HepG2 (cell line): ENCODE data around the gene GREM1. TPM values are rescaled to one million over a fixed set of nuclear protein-coding genes. Genes with fewer than 3 reads are reported as not detected.
A peak's percentile ranks its signal among the peaks of the same experiment; 100 is the strongest.

ENCODE experiments used
- AFF4 ChIP-seq: sonication (generic); formaldehyde crosslinking; IDR thresholded peaks from 2 replicates; pipeline ENCODE4 v1.4.0; 2020; ENCODE audit warnings: missing genetic modification reagents
- CREB1 ChIP-seq, 2 experiments: fragments of 450-650 bp in 1 of 2; IDR thresholded peaks; 2 replicates each; pipeline ENCODE4 v1.6.1; 2016 to 2017; ENCODE audit warnings: control low read depth in 1 of 2, mild to moderate bottlenecking in 1 of 2, missing compliant biosample characterization in 1 of 2, missing genetic modification characterization in 1 of 2
- FOXA1 ChIP-seq, 2 experiments: fragments of 450-650 bp in 1 of 2; sonication (generic) in 1 of 2; formaldehyde crosslinking in 1 of 2; IDR thresholded peaks; 2 replicates each; pipeline versions ENCODE4 v1.4.0 to v1.6.1; 2016 to 2020; ENCODE audit warnings: missing genetic modification reagents in 1 of 2
- HMG20A ChIP-seq: IDR thresholded peaks from 2 replicates; pipeline ENCODE4 v1.6.1; 2016; ENCODE audit warnings: borderline replicate concordance
- ISL2 ChIP-seq: sonication (generic); formaldehyde crosslinking; IDR thresholded peaks from 2 replicates; pipeline ENCODE4 v1.5.0; 2020; ENCODE audit warnings: missing genetic modification reagents
- NONO ChIP-seq, 2 experiments: fragments of 450-650 bp in 1 of 2; sonication (generic) in 1 of 2; formaldehyde crosslinking in 1 of 2; IDR thresholded peaks in 1 of 2; conservative IDR thresholded peaks in 1 of 2; 2 replicates each; pipeline versions ENCODE4 v1.6.1 to v1.8.0; 2017 to 2022; ENCODE audit warnings: mild to moderate bottlenecking in 1 of 2, missing genetic modification reagents in 1 of 2, moderate library complexity in 1 of 2
- PAF1 ChIP-seq: IDR thresholded peaks from 2 replicates; pipeline ENCODE4 v1.6.1; 2016; ENCODE audit warnings: missing genetic modification reagents, missing compliant biosample characterization
- PRPF4 ChIP-seq: fragments of 200-400 bp; formaldehyde crosslinking; IDR thresholded peaks from 2 replicates; pipeline ENCODE4 v1.6.1; 2016; ENCODE audit warnings: low read length, low read depth; ENCODE audit not compliant: poor library complexity, severe bottlenecking
- THAP8 ChIP-seq: sonication (generic); formaldehyde crosslinking; IDR thresholded peaks from 2 replicates; pipeline ENCODE4 v1.5.1; 2020; ENCODE audit warnings: missing genetic modification reagents, mild to moderate bottlenecking, borderline replicate concordance
- TIGD3 ChIP-seq: sonication (generic); formaldehyde crosslinking; IDR thresholded peaks from 2 replicates; pipeline ENCODE4 v1.5.1; 2020; ENCODE audit warnings: mild to moderate bottlenecking, missing genetic modification reagents, borderline replicate concordance
- polyA plus RNA-seq, 8 experiments: library from polyadenylated mRNA; depleted of rRNA in 3 of 8; stranded (reverse) in 7 of 8; unstranded in 1 of 8; fragments of >200 nt; fragmentation: Illumina TruSeq in 4 of 8; extraction: Trizol in 4 of 8; gene quantifications; 2 replicates each; pipeline versions ENCODE4 v1.2.1 to v1.2.3, GENCODE V29; 2011 to 2016; ENCODE audit warnings: low read depth in 4 of 8, missing spikeins in 1 of 8, mixed read lengths in 1 of 8; ENCODE audit not compliant: insufficient read depth in 1 of 8
- total RNA-seq, 5 experiments: library from RNA; depleted of rRNA; stranded (reverse); fragments of >200 nt; fragmentation: Illumina TruSeq; extraction: Trizol; gene quantifications; 2 replicates each; pipeline ENCODE4 v1.2.3, GENCODE V29; 2016; ENCODE audit warnings: low read depth in 1 of 5

The GREM1 gene
- total and polyA plus RNA-seq, 2 of the 13 experiments (the other 11 are each of a cell fraction or from before 2014, with no cell fraction given): 0.02 to 0.08 TPM

GRCh38 chr15:32669896-32670611 lies 47.8 kb upstream of the GREM1 start (continued):
- peak; percentile 21; the same call in 1 of the 2 replicates for TF ChIP-seq ISL2 (CRISPR knock-in tag)
- TF ChIP-seq PAF1: no peak
- TF ChIP-seq HMG20A (CRISPR knock-in tag): peak; percentile 68
- TF ChIP-seq FOXA1 (IDR thresholded peaks at IDR 0.05): no peak
- TF ChIP-seq FOXA1 (CRISPR knock-in tag; IDR thresholded peaks at IDR 0.05): peak; percentile 43; the same call in 1 of the 2 replicates
- no peak for TF ChIP-seq TIGD3 (CRISPR knock-in tag)
- TF ChIP-seq THAP8 (CRISPR knock-in tag): no peak
- TF ChIP-seq PRPF4: no peak
- no peak for TF ChIP-seq NONO (IDR thresholded peaks at IDR 0.05)
- no peak for TF ChIP-seq NONO (CRISPR knock-in tag; conservative IDR thresholded peaks at IDR 0.05)
- TF ChIP-seq AFF4: no peak
- no peak for TF ChIP-seq CREB1 (IDR thresholded peaks at IDR 0.05)
- peak; percentile 44; the same call in 1 of the 2 replicates for TF ChIP-seq CREB1 (CRISPR knock-in tag; IDR thresholded peaks at IDR 0.05)
- TF ChIP-seq, all 625 proteins: peak for 34
